Stimulated activated naive CD8-positive, alpha-beta T cell treated with anti-CD3 and anti-CD28 coated beads, Interleukin-15, Interleukin-2, amounts not matched to agents 100 U/mL and 50 U/mL, for 24 hours (primary cell): Measurements from ENCODE around the gene FBN3.

Experiments
- ATAC-seq: fragments of 150-1000 bp; cut with Tn5 transposase; one replicate; pipeline ENCODE4 v1.10.0; 2021
- DNase-seq: peaks from one replicate; pipeline ENCODE4 v3.0.0; 2021

FBN3 gene

DNA sequence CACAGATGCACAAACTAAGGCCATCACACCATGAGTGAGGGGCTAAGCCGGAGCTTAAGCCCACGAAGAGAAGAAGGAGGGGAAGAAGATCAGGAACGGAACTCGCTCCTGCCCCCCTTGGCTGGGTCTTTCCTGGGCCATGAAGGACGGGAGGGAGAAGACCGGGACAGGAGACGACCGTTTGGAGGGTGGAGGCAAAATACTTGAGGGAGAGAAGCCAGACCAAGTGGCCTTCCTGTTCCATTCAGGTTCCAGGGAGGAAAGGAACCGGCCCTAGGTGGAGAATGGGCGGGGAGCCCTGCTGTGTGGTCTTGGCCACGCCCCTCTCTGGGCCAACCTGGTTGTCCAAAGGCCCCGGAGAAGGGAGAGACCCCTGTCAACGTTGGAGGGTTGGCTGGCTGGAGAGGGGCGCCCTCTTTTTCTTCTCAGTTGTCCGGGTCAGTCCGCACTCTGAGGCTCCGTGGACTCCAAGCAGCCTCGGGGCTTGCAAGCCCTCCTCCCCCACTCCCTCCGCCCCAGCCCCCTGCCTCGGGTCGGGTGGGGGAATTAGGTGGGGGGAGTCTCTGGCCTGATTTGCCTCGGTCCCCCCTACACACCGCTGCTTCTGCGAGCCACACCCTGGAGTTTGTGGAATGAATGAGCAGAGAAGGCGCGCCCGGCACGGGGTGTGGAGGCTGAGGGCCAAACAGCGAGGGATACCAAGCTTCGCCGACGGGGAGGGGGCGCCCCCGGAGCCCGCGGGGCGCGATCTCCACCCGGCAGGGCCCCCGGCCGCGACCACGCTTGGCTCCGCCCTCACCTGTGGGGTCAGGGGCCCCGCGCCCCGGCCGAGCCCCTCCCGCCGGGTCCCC is 757 bp downstream of the FBN3 start:
- ATAC-seq (no peak), DNase-seq (no peak)

DNA sequence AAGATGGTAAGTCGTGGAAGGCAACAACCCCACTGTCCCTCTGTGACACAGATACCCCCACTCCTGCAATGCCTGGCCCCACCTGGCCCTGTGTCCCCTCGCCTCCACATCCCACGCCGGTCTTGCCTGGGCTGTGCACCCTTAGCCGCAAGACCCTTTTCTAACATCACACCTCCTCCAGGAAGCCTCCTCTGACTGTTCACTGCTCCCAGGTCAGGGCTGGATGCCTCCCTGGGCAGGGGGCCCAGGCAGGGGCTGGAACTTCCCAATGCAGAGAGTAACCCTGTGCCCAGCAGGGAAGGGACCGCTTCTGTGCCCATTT is 1.3 kb downstream of the FBN3 start:
- DNase-seq (no peak), ATAC-seq (no peak)

- no peak for DNase-seq
- no peak for ATAC-seq
These were observed 1.8 kb downstream of the FBN3 start for GRCh38 chr19:8147582-8147978.

GRCh38 chr19:8146877-8147581 is 2.4 kb downstream of the FBN3 start:
- no peak for DNase-seq
- peak; percentile 16 for ATAC-seq

DNA sequence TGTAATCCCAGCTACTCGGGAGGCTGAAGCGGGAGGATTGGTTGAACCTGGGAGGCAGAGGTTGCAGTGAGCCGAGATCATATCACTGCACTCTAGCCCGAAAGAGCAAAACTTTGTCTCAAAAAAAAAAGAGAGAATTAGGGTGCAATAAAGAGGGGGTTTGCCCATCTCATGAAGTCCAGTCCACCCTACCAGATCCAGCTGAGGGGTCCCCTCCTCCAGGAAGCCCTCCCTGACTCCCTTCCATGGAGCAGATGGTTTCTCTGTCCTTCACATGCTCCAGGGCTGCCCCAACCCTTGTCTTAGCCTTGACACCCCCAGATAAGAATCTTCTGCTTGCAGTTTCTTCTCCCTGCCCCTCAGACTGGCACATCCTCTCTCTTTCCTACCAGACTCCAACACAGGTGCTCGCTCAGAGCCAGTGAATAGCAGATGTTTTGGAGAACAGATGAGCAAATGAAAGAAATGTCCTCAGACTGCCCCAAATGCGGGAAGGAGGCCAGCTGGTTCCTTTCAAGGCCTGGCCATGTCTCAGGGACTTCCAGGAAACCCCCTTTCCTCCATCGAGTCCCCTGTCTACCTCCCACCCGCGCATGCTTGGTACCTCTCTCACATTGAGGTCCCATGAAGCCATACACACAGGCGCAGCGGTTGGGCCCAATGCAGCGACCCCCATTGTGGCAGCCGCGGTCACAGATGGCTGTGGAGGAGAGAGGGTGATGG is 5.0 kb downstream of the FBN3 start:
- ATAC-seq (no peak), DNase-seq (no peak)

- ATAC-seq (no peak), DNase-seq (no peak)
These were observed 6.4 kb downstream of the FBN3 start for GRCh38 chr19:8143041-8143440.

DNA sequence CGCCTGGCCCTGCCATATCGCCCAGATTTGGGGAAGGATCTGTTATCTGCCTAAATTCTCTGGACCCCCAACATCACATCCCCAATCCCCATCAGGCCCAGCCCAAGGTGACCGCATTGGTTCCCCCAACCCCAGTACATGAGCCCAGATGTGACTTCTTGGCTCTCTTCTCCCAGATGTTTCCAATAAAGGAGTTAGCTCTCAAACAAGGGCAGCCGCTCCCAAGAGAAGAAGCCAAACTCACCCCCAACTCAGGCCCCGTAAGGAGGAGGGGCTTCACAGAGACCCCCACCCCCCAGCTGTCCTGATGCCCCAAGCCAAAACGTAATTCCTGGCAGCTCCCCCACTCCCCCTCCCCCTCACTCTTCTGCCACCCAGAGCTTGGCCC is 6.9 kb downstream of the FBN3 start:
- no peak for DNase-seq
- no peak for ATAC-seq

GRCh38 chr19:8141726-8142512 is 7.5 kb downstream of the FBN3 start:
- ATAC-seq: no peak

DNA sequence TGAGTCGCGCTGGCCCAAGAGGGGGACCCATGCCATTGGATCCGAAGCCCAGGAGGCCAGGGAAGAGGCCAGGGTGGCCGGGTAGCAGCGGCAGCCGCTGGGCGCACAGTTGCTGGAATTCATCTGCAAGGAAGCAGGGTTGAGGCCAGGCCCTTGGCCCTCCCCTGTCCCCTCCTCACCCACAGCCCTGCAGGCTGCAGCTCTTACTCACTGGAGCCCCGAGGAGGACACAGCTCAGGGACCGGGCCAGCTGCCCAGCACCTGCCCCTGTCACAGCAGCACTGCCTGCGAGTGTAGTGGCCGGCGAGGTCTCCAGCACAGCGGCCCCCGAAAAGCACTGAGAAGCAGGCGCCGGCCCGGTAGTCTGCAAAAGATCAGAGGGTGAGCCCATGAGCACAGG is 11.2 kb downstream of the FBN3 start:
- ATAC-seq (no peak), DNase-seq (no peak)

More at GRCh38 chr19:8141726-8142512, 7.5 kb downstream of the FBN3 start:
- DNase-seq: no peak

DNA sequence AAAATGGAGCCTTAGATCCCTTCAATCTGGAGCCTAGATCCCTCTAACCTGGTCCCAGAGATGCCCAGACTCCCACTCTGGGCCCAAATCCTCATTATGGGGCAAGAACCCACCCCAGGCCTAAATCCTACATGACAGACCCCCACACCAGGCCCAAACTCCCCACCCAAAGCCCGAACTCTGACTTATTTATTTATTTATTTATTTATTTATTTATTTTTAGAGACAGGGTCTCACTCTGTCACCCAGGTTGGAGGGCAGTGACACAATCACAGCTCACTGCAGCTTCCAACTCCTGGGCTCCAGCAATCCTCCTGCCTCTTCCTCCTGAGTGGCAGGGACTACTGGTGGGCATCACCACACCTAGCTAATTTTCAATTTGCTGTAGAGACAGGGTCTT is 12.0 kb downstream of the FBN3 start:
- no peak for ATAC-seq
- DNase-seq: no peak

- DNase-seq (no peak), ATAC-seq (no peak)
These were observed 13.3 kb downstream of the FBN3 start for GRCh38 chr19:8135946-8136618.

- no peak for DNase-seq
These were observed 16.4 kb downstream of the FBN3 start for GRCh38 chr19:8132858-8133458.

DNA sequence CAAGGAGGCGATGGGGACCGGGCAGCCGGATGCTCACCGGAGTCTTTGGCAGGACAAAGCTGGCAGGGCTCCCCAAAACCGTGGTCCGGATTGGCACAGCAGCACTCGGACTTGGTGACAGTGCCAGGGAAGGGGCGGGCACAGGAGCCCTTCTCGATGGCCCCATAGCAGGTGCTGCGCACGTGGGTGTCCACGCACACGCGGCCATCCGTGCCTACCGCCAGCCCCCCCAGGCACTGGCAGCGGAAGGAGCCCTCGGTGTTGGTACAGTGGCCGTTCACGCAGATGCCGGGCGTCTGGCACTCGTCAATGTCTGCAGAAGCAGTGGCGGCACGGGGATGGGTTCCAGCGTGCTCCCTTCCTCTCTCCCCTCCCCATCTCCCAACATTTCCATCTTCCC is 17.9 kb downstream of the FBN3 start:
- ATAC-seq (no peak), DNase-seq (no peak)

More at GRCh38 chr19:8132858-8133458, 16.4 kb downstream of the FBN3 start:
- no peak for ATAC-seq

GRCh38 chr19:8129061-8129618 is 20.3 kb downstream of the FBN3 start:
- ATAC-seq: no peak

DNA sequence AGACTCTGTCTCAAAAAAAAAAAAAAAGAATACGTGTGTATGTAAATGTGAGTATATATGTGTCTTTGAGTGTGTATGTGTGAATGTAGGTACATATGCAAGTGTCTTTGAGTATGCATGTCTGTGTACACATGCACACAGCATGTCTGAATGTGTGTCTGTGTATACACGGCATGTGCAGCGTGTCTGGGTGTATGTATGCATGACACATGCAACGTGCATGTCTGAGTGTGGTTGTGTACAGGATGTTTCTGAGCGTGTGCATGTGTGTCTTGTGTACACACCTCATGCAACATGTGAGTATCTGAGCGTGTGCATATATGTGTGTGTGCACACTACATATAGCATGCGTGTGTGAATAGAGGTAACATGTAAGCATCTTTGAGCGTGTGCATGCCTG is 20.8 kb downstream of the FBN3 start:
- DNase-seq: no peak
- ATAC-seq: no peak

More at GRCh38 chr19:8129061-8129618, 20.3 kb downstream of the FBN3 start:
- no peak for DNase-seq

GRCh38 chr19:8127311-8127710 is 22.1 kb downstream of the FBN3 start:
- DNase-seq: no peak
- no peak for ATAC-seq

DNA sequence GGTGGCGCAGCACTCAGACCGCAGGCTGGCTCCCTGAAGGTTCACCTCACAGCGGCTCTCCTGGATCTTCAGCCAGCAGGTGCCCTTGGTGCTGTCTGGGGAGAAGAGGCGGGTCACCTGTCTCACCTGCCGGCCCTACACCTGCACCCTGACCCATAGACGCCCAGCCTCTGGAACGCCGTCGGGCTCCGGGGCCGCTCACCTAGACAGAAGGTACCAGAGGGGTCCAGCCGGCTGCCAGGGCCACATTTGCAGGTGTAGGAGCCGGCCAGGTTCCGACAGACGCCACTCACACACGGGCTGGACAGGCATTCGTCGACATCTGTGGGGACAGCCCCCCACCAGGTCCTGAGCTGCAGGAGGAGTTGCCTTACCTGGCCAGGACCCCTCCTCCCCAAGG is 22.9 kb downstream of the FBN3 start:
- DNase-seq: no peak
- no peak for ATAC-seq

GRCh38 chr19:8126008-8126407 is 23.4 kb downstream of the FBN3 start:
- no peak for ATAC-seq

DNA sequence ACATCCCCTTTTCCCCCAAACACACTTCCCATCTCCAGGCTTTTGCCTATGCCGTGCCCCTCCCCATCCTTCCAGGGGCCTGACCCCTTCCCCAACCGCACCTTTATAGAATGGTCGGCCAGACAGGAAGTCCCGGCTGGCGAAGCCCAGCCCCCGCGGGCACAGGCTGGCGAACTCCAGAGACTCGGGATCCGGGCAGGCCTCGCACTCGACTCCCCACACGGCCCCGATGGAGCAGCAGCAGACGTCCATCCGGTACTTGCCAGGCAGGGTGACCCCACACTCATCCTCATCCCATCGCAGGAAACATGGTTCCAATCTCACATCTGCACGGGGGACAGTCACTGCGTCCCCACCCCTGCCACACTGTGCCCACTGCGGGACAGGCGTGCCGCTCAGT is 25.7 kb downstream of the FBN3 start:
- ATAC-seq: no peak
- DNase-seq: no peak

More at GRCh38 chr19:8126008-8126407, 23.4 kb downstream of the FBN3 start:
- no peak for DNase-seq

DNA sequence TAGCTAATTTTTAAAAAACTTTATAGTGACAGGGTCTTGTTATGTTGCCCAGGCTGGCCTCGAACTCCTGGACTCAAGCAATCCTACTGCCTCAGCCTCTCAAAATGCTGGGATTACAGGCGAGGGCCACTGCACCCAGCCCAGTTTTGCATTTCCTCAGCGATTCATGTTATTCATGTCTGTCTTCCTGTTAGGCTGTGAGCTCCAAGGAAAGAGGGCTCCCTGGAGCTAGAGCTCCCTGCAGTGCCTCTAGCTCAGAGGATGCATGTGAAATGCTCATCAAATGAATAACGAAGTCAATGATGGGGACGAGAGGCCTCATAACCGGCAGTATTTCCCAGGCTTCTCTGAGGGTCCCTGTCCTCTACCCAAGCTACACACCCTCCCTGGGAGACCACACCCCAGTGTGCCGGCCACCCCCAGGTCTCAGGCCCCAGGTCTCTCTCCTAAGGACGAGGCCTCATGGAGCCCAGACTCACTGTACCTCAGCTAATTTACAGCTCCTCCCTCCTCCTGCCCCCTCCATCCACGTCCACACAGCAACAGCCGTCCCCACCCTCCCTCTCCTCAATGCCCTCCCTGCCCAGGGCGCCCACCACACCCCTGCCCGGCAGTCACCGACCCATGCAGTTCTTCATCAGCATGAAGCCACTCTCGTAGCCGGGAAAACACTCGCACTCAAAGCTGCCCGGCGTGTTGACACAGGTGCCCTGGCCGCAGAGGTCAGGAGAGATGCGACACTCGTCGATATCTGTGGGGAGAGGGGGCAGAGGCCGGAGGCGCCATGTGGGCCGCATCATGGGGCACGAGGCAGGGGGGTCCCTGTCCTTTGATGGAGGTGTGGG is 28.5 kb downstream of the FBN3 start:
- ATAC-seq: no peak
- no peak for DNase-seq
